ENCODE measurements around the gene HASPIN.

- TF ChIP-seq POLR2A (IDR thresholded peaks at IDR 0.05; ENCODE audit: extremely low read depth, insufficient read length) (no peak), CTCF (IDR thresholded peaks at IDR 0.05; ENCODE audit: low read depth, low read length) (no peak), MYC (IDR thresholded peaks at IDR 0.05; ENCODE audit: low read depth, low read length) (no peak)
Observed at GRCh38 chr17:3730881-3731429, 7.3 kb downstream of the HASPIN start.

Measured in NB4 (cell line).